GM21367 (cell line): Measurements from ENCODE around the gene MRNIP.

ENCODE experiments used
- ATAC-seq: cut with Tn5 transposase; IDR thresholded peaks from one replicate; pipeline ENCODE4 v1.9.1; 2021; ENCODE audit not compliant: unreplicated experiment

Gene MRNIP

DNA sequence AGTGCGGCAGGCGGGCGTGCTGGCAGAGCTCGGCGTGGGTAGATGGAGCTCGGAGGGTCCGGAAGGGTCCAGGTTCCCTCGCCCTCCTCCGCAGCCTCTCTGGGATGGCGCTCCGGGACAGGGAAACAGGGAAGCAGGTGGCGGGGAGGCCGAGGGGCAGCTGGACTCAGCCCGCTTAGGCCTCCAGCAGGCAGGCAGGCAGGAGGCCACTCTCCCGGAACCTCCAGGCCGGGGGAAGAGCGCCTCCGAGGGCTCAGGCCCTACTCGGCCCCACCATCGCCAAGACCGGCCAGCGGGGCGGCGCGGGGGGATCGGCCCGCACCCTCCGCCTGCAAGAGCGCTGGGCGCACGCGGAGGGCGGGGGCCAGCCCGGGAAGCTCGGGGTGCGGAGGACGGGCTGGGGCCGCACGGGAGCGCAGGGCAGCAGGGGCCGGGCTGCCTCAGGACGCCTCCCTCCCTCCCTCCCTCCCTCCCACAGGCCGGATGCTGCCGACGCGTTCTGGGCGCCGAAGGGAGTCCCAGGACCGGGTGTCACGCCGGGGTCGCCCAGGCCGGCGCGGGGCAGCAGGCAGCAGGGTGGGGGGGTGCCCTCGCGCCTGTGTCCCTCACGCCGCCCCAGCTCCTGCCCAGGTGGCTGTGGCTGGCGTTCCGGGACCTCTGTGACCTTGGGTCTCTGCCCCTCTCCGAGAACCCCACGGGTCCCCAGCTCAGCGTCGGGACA, 52.9 kb downstream of the MRNIP start:
- ATAC-seq: peak; percentile 8

DNA sequence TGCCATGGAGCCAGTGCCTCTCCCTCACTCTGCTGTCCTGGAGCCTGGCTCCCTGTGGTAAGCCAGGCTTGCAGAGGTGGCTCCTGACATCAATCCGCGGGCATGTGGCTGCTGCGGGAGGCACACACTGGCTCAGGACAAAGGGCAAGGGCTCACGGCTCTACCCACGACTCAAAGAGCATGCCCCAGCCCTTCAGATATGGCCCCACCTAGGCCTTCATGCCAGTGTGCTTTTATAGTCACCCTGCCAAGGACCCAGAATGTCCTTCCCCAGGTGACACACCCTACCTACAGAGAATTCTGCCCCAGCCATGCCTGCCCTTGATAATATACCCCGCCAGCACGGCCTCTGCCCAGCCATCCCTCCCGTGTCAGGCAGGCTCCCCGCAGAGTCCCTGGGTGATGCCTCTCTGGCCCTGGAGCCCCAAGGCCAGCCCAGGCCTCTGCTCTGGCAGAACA, 53.5 kb downstream of the MRNIP start:
- ATAC-seq: no peak

DNA sequence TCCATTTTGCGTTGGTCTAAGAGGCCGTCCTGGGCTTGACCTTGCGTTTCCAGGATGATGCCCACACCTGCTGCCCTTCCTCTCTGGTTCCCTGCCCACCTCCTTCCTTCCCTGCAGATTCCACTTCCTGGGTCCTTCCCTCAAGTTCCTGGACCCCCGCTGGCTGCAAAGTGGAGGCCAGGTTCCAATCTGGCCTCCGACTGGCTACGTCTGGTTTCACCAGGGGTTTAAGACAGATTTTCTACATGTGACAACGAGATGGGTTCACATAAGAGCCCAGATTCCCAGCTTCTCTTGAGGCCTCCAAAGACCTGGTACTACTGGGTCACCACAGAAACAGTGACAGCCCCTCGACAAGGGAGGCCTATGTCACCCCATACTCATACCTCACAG, 54.1 kb downstream of the MRNIP start:
- ATAC-seq: no peak

DNA sequence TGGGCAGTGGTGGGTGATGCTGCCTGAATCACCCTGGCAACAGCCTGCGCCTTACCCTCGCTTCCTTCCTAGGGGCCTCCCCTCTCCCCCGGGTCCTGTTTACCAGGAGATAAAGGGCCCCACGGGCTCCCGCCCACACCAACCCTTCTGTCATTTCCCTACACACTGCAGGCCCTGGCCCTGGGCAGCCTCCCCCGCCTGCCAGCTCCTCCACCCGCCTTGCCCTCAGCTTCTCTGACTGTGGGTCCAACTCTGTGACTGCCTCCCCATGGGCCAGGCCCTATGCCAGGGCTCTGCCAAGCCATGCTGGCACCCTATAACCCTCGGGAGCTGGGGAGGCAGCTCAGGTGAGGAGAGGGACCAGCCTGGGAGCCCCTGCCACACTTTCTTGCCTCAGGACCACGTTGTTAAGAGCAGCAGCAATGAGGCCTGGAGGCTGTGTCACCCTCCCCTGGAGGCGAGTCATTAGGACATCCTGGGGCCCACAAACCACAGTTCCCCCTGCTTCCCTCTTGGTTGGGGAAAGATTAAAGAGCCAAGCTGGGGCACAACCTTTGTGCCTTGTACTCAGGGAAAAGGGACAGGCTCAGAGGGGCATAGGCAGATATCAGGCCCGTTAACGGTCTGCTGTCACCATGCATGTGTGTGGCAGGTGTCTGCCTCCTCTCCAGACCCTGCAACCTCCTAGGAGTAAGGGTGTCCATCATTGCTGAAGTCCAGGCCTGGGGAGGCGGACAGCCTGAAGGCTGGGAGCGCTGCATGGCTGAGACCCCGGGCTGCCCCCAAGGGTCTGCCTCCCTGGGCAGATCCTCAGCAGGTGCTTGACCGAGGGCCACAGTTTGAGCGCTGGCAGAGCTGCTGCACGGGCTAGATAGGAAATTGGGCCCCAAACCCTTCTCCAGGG, 54.7 kb downstream of the MRNIP start:
- no peak for ATAC-seq

DNA sequence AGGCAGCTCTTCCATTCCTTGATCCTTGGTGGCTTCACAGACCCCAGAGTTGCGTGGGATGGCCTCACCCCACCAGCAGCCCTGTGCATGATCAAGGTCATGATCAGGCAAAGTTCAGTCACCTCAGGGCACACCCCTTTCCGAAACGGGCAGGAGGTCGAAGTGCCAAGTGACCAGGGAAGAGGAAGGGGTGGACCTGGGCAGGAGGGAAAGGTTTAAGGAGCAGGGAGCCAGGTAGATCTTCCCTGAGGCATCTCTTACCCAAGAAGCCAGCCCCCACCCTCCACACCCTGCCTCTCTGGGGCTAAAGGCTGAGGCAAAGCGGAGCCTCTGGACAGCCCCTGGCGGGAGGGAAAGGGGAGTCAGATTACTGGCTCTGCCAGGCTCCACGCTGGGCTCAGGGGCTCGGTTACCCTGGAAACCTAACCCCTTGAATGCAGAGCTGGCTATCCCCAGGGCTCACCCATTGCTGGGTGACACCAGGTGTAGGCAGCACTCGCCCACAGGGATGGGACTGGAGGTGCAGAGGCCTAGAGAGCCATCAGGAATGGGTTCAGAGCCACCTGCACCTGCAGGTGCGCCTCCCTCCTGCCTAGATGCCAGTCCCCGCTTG, 55.6 kb downstream of the MRNIP start:
- no peak for ATAC-seq

DNA sequence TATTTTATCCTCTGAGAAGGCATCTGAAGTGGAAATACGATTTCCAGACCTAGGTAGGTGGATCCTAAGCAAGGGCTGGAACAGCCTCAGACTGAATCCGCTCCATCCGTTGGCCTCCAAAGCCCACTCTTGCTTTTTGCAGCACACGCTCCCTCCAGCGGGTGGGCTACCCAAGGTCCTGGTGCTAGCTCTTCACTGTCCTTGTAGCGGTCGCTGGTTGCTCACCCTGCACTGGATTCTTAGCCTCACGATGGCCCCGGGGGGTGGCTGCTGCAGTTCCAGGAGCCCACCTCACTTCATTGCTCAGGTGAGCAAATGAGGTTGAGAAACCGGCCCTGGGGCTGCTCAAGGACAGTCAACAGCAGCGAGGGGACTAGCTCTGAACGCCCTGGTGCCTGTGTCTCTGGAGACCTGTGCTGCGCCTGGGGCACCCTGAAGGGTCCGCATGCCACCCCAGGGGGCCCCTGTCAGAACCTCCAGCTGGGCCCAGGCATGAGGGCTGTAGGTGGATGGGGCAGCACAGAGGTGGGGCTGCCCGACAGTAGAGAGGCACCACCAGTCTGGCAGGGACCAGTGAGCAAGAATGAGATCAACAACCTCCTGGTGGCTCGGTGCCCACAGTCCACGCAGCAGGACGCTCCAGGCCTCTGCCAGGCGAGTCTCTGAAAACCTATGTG, 56.3 kb downstream of the MRNIP start:
- ATAC-seq: no peak

DNA sequence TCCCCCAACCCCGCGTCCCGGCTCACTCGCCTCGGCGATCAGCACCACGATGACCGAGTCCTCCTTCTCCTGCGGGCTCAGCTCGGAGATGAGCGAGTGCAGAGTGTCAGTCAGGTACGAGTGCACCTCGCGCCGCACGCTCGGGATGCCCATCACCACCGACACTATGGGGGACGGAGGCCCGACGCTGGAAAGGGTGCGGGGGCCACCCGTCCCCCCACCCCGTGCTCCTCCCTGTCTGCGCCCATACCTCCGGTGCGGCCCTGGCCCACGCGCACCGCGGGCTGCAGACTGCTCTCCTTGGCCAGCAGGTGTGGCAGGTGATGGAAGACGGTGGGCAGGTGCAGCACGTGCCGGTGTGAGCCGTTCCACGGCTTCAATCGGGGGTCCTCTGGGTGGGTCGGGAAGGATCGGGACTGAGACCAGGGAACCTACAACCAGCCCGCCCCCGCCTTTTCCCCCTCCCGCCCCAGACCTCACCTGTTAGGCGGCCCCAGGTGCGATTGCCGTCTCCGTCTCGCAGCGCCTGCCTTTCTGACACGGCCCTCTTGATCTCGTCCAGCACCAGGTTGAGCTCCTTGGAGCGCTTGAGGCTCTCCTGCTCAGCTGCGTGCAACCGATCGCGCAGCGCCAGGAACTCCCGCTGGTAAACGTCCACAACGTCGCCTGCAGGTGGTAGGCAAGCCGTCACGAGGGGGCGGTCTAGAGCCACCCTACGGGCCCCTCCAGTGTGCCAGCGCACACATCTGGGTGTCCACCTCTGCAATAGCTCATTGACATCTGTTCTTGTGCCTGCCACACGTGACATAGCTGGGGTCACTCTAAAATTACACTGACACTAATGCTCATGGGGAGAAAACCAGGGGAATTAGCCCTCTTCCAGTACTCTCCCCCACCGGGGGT, 57.1 kb downstream of the MRNIP start:
- ATAC-seq: no peak

DNA sequence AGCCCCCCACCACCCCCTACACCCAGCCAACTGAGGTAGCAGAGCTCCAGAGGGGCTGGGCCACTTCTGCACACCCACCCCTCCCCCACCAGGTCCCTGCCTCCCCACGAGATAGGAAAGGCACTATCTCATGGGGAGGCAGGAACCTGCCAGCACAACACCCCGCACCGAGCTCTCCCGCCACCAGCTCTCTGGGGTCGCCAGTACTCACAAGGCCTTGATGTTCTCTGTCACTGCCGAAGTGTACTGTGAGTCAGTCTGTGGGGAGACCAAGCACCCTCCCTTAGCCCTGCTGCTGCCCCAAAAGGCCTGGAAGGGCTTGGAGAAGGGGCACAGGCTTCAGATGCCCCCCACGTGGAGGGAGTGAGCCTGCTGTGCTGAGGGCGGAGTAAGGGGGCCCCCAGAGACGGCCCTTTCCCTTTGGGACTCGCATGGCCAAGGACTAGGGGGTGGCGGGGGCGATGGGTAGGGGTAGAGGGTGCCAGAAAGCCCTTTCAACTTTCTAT, 57.9 kb downstream of the MRNIP start:
- no peak for ATAC-seq

DNA sequence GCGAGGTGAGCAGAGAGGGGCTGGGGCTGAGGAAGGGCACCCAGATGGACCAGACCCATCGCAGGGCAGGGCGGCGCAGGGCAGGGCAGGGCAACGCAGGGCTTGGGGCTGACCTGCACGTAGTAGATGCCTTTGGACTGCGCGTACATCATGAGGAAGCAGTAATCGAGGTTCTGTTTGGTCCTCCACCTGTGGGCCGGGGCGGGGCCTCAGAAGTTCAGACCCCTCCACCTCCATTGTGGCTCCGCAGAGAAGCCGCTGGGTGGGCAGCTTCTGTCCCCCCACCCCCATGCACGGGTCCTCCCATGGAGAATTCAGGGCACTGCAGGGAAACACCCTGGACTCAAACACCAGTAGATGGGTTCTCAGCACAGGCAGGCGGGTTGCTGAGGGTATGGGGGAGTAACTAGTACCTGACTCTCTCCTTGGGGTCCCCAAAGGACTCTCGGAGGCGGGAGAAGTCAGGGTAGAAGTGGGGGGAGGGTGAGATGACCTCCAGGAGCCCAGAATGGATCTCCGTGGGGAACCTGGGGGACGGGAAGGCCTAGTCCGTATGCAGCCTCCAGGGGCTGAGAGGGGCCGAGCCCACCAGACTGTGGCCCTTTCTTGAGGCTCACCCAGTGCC, 58.4 kb downstream of the MRNIP start:
- no peak for ATAC-seq

DNA sequence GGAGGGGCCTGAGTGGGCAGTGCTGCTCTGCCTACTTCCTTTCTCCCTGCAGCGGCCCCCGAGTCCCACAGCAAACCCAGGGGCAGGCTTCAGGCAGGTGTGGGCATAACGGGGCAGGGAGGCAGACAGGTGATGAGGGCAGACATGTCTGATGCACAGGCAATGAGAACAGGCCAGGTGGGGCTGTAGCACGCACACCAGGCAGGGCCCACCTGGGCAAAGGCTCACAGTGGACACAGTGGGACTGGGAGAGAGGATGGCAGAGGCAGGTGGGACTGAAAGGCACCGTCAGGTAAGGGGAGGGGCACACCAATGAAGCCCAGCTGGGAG, 59.0 kb downstream of the MRNIP start:
- no peak for ATAC-seq

DNA sequence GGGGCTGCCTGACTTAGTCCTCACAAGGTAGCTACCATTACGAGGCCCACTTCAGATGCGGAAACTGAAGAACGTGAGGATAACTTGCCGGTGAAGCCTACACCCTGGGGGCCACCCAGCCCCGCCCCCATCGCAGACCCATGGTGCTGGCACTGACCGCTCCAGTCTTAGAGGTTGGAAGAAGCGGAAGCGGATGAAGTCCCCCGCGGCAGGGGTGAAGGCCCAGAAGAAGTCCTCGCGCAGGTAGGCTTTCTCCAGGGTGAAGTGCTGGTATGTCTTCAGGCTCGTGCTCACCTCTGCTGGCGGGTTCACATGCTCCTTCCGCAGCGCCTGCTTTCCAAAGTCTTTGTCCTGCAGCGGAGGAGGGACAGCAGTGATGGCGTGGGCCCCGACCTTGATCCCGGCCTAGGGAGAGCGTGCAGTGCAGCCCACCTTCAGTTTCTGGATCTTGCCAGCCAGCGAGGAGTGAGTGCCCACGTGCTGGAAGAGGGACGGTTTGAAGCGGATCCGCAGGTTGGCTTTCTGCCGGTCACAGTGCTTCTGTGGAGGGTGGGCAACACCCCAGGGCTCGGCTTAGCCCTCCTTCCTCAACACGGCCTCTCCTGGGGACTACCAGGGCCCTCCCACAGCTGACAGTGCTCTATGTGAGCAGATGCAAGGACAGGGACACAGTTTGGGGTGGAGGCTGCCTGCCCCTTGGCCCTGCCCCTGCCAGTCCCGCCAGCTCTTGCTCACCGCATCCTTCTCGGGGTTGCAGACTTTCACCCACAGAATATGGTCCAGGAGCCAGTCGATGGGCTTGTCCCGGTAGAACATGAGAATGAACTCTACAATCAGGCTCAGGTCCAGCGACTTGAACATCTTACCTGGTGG, 59.6 kb downstream of the MRNIP start:
- no peak for ATAC-seq

DNA sequence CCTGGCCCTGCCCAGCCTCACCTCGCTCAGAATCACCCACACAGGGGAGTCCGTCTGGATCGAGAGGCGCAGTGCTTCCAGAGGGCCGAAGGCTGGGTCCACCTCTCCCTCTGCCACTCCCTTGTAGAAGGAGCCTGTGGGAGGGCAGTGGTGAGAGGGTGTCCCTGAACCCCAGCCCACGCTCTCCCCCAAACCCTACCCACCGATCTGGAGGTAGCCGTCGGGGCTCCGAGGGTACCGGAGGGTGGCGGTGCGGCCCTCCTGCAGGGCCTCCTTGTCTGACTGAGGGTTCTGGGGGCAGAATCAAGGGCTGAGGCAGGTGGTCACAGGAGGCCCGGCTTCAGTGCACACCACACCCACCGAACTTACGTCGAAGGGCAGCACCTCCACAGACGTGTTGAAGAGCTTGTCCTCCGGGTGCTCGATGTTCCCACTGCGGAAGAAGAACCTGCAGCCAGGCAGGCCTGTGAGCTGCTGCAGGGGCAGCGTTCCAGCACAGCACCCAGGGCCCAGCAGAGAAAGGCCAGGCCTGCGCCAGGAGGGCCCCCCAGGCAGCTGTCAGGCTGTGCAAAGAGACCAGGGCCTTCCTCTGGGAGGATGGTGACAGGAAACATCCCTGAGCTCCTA, 60.4 kb downstream of the MRNIP start:
- no peak for ATAC-seq

DNA sequence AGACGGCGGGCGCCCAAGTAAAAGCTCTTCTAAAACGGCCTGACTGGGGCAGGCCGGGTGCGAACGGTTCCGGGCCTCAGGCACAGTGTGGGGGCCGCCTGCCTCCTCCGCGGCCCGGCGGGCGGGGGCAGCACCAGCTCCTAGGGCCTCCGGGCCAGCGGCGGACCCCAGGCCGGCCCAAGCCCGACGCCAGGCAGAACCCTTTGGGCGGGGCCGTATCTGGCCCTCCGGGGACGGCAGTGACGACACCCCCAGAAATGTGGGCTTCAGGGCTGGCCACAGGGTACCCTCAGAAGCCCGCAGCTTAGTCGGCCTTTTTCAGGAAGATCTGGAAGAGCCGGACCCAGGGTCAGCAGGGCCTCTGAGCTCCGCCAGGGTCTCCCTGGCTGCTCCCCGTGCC, 60.9 kb downstream of the MRNIP start:
- no peak for ATAC-seq

DNA sequence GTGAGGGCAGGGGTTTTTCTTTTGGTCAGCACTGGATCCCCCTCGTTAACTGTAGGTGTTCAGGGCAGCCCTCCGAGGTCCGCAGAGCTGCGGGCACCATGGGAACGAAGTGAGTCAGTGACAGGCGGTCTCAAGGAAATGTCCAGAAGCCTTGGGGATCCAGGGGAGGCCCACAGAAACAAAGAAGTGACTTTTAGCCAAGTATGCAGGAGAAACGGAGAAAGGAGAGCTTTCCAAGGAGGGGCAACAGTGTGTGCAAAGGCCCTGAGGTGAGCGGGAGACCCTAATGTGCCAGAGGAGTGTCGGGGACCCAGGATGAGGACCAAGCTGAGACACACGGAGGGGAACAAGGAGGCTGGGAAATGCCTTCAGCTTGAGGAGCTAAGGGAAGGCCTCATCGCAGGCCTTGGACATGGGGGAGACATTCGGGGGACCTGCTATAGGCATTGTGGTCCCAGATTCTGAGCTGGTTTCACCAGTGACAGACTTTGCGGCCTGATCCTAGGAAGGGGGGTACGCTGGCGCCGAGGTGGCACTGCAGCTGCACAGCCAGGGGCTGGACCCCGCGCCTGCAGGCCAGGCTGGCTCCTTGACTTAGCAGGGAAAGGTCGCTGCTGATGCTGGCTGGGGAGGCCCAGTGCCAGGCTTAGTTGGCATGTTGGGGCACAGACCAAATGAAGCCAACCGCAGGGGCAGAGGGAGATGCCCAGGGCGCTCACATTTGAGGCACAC, 61.6 kb downstream of the MRNIP start:
- no peak for ATAC-seq

DNA sequence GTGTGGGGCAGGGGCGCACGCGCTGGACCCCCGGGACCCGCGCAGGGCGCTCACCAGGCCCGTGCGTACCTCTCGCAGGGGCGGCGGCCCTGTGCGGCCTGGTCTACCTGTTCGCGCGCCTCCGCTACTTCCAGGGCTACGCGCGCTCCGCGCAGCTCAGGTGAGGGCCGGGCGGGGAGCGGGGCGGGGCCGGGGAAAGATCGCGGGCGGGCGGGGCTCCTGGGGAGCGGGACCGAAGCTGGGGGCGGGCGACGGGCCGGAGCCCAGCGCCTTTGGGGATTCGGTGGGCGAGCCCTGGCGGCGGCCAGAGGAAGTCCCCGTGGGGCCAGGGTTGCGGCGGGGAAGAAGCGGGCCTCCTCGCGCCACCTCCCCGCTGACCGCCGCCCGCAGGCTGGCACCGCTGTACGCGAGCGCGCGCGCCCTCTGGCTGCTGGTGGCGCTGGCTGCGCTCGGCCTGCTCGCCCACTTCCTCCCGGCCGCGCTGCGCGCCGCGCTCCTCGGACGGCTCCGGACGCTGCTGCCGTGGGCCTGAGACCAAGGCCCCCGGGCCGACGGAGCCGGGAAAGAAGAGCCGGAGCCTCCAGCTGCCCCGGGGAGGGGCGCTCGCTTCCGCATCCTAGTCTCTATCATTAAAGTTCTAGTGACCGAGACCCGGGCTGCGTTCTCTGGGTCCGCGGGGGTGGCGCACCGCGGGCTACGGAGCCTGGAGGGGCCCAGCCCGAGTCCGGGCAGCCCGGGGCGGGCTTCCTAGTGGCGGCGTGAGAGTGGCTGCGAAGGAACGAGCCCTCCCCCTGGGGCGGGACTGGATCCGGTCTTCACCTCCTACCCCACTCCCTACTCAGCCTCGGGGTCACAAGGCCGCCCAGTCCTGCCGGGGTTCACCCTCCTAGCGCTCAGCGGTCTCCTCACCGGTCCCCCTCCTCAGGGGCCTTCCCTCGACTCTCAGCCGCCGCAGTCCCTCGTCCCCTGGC, 62.5 kb downstream of the MRNIP start:
- peak; percentile 72 for ATAC-seq

DNA sequence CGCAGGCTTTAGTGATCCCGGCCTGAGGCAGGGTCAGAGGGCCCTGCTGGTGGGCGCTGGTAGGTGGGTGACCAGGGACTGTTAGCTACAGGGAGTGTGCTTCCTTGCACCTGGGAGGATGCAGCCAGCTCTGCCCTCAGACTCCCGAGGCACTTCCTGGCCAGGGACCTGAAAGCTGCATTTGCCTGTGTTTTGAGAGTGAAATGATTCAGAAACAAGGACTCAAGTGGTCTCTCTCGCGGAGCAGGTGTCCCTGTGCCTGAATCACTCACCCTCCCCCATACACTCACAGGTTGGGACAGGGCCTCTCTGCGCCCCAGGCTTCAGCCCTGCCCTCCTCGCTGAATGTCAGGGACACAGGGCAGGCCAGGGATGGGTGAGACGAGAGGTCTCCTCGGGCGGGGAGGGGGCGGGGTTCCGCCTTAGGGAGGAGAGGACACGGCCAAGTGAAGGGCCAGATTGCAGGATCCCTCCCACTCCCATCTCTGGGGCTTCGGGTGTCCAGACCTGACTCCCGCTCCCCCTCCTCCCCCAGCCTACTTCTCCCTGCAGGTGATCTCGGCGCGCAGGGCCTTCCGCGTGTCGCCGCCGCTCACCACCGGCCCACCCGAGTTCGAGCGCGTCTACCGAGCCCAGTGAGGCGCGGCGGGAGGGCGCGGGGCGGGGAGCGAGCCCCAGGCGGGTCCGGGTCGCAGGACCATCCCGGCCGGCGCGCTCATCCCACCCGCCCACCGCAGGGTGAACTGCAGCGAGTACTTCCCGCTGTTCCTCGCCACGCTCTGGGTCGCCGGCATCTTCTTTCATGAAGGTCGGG, 63.4 kb downstream of the MRNIP start:
- ATAC-seq: no peak
